SHP77 (cell line): ENCODE measurements around the gene VRK2.
A peak's percentile ranks its signal among the peaks of the same experiment; 100 is the strongest.

Source experiments
- DNase-seq, 2 experiments: peaks; one replicate each; lab custom pipeline; 2025; lab: John Stamatoyannopoulos, UW

The VRK2 gene

DNA sequence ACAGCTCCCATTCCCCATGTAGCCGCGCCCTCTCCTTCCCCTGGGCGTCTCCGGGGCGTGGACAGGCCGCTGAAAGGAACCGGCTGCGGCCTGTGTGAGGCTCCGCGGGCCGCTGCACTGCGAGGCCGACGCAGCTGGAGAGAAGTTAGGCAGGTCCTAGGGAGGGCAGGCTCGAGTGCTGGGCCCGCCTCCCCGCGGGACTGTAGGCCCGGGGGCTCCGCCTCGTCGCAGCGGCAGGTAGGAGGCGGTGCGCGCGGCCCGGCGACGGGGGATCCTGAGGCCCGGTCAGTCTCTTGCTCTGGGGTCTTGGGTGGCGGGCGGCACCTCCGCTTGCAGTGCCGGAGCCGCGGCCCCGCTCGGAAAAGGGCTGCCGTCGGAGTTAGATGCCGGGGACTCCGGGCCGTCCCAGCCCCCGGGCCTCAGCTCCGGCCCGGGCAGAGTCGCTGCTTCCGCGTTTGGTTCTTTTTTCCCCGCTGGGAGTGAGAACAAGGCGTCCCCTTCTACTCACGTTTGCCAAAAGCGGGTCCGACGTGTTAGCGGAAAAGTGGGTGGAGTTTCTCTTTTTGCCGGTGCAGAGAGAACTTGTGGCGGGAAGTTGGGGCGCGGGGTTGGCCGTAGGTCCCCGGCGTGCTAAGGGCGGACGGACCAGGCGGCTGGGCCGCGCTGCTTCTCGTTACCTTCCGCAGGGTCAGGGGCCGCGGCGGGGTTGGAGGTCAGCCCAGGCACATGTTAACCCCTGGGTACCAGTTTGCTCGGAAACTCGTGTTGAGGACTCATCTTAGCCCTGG is at the start of gene VRK2:
Gene VRK2, plus strand, starts transcription at position 222 of the 788 bp plus-strand sequence. CDS start 2,026 bp downstream, outside the sequence.
- DNase-seq: peak; percentile 98

DNA sequence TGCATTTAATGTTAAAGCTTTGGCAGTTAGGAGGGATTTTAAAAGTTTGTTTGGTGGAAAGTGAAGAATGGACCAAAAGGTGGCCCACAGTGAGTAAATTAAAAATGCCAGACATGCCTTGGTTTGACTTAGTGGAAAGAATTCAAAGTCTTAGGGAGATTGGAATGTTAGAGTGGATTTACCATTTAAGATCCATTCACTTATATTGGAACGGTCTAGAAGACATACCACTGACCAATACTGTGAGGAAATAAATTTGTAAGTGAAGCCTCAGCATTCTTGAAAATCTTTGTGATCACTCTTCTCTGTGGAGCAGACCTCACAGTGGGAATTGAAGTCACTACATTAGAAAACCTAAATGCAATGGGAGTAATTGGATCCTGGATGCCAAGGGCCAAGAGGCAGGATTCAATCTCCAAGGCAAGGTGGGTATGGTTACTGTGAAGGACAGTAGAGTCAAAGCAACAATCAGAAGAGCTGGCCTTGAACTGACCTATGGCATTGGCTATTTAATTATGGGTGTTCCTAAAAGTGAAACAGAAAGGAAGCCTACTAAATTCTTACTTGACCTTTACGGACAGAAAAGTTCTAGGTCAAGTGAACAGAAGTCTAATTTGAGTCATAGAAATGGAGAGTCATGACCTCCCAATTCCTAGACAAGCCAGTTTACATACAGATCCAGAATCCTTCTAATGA is 40.2 kb upstream of the VRK2 start:
- DNase-seq: no peak

DNA sequence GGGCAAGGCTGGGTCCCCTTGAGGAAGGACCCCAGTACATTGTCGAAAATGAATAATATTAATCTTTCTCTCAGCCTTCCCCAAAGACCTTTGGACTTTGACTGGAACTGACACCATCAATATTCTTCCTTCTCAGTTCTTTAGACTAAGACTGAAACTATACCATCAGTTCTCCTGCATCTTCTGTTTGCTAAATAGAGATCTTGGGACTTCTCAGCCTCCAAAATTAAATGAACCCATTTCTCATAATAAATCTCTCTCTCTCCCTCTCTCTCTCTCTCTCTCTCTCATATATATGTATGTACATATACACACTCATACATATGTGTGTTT is 39.7 kb upstream of the VRK2 start:
- no peak for DNase-seq

DNA sequence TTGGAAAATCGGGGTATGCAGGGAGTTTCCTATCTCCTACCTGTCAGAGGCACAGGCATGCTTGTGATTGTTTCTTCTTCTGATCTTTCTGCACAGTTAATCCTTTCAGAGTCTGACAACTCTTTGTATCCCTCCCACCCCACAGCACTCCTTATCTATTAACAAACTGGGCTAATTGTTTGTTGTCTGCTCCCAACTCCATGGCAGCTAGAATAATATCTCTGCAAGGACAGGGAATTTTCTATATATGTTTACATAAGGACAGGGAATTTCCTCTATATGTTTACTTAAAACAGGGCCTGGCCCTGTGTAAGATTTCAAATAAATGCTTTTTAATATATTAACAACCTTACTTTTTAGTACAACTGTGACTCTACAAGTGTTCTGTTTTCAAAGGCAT is 36.0 kb upstream of the VRK2 start:
- DNase-seq: no peak

DNA sequence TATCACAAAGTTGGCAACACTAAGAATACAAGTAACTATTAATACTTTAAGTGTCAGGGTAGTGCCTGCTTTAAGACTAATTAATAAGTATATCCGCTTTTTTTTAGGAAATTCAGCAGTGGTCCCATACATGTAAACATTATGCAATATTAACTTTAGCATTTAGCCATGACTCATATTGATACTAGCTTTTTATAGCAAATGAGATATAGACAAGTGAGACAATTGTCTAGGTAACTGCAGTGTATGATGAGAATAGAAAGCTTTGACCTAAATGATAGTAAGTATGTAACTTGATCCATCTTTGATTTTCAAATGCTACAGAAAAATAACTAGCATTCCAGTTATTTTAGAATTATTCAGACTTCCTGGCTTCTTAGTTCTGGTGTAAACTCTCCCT is 27.4 kb upstream of the VRK2 start:
- DNase-seq: peak in 1 of 2 experiments; percentile 6

DNA sequence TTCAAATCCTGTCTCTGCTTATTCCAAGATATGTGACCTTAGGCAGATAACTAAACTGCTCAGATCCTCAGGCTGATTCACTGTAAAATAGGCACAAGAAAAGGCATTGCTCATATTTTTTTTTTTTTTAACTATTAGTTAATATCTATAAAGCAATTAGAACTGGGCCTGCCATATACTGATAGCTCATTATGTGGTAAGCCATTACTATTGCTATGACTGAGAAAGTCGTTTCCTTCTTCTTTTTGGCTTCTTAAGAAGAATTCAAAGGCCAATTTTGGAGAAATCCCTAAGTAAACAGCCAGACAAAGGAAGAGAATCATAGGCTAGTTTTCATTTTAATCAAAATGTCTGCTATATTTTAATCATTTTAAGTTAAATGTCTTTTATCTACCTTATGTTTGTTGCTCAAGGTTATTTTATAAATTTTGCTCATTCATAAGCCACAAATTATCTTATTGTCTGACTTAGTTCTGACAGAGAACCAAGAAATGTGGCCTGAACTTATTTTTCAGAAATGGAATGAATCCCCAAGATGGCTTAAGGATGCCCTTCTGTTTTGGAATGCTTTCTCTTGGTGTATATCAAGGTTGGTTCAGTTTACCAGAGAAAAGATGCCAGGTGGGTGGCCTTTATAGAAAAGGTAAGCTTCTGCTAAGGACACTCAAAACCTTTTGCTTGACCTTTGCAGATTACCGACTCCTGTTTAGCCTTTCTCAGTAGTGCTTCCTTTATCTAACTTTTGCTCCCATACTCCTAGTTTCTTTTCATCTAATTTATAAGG is 21.3 kb upstream of the VRK2 start:
- DNase-seq: no peak

DNA sequence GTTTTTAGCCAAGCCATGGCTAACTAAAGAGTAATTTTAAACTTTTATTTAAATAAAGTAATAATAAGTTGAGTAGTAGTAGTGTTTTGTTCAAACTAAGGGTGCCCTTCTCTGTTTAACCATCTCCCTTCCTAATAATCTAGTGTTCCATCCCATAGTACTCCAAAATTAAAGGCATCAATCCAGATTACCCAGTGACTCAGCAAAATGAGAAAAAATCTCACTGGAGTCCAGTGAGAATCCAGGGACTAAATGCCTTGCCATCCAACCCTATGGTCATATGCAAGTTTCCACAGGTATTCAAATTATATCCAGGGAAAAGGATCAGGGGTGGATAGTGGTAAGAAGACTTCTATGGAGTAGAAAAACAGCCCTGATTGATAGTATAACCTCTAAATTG is 19.6 kb upstream of the VRK2 start:
- no peak for DNase-seq

DNA sequence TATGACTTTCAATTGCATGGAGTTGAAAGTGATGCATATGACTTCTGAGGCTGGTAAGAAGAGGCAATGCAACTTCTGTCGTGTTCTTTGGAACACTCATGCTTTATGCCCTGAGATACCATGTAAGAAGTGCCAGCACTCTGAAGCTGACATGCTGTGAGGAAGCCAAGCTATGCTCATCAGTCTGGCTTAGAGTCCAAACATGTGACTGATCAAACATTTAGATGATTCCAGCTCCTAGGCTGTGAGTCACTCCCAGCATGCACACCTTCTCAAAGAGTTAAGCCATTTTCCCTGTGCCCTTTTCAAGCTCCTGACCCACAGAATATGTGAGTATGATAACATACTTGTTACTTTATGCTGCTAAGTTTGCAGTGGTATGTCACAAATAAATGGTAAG is 15.8 kb upstream of the VRK2 start:
- no peak for DNase-seq

DNA sequence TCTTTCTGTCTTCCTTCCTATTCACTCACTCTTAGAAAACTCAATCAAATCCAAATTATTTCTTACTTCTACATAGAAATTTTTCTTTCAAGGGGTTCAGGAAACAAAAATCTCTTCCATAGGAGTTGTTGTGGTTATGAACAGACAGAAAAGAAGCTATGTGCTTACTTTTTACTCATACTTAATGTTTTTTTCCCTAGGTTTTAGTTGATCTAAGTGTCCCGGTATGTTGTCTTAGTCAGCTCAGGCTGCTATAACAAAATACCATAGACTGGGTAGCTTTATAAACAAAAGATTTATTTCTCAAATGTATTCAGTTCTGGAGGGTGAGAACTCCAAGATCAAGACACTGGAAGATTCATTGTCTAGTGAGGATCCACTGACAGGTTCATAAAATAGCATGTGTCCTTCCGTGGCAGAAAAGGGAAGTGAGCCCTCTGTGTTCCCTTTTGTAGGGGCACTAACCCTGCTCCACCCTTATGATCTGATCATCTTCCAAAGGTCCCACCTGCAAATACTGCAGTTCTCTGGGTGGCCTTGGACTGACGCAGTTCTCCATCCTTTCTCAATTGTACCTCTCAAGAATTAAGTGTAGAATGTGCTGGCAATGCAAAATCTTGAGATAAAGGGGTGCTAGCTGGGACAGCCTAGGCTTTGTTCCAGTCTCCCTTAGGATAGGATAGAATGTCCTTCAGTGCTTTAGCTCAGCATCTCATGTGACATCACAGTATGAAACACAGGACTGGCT is 14.4 kb upstream of the VRK2 start:
- no peak for DNase-seq

DNA sequence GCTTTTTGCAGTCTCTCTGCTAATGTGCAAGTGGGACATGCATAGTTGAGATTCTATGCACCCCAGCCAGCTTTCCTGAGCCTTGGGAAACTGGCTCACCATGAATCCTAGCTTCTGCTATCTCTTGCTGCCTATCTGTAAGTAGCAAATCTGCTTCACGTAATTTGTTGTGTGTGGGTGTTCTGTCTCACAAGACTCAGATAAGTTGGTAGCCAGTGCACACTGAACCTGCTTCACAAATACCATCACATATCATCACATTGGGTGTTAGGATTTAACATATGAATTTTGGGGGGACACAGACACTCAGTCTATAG is 13.9 kb upstream of the VRK2 start:
- DNase-seq: no peak

DNA sequence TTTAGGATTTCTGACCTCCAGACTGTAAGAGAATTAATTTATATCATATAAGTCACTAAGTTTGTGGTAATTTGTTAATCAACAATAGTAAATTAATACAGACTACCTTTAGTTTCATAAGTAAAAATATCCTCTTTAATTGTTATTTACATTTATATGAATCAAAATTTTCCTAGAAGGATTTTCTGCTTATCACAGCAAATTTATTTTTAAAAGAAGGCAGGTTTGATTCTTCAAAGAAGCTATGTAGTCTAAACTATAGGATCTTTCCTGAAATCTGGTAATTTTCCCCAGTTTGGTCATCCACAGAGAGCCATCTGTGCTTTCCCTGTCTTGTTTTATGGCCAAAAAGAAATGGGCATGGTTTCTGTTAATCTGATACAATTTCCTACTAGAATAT is 13.1 kb upstream of the VRK2 start:
- no peak for DNase-seq

DNA sequence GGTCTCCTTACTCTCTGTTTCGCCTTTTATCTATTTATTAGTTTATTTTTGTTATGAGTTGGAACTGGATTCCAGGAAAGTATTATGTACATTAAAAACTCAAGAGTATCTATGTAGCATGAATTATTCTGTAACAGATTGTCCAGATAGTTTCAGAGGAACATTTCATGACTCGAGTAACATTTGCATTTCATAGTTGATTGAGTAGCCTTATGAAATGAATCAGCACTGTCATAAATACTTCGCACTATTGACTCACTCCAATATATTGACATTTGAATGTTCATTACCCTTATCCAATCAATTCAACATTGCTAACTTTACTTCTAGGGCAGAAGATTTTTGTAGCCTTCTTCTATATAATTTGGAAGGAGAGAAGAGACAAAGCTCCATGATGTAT is 11.3 kb upstream of the VRK2 start:
- no peak for DNase-seq

DNA sequence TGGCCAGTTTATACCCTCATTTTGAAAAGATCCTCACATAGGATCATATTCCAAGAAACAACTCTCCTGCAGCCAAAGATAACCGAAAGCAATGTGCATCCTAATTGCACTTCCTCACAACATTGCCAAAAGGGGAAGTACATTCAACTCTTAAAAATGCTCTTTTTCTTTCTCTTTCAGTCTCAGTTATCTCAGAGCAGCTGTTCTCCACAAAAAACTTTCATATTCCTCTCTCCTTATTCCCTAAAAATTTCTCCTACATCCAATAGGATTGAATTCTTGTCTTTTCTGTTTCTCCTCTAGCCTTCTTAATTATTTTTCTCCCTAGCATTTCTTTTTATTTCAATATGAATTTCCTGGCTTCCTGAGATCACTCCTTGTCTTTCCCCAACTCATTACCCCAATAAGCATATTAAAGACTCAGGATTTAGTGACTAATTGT is 7.4 kb upstream of the VRK2 start:
- DNase-seq: no peak

DNA sequence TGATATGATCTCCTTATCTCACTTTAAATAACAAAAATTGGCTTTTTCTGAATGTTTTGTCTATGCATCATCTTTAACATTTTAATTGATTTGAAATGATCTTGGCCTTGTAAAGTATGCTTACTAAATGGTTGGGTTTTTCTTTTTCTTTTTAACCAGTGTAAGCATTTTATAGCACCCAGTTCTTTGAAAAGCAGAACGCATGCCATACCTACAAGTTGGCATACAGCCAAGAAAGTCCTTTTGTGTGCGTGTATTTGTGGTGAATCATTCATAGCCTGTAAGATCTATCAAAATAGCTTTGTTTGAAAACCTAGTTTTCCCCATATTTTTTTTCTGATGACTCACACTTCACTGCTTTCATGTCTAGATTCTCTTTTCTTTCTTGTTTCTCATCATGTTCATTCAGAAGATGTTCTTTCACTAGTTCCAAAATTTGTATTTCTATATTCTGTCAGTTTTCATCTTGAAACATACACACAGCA is 4.1 kb upstream of the VRK2 start:
- DNase-seq: peak; percentile 86 to 88

DNA sequence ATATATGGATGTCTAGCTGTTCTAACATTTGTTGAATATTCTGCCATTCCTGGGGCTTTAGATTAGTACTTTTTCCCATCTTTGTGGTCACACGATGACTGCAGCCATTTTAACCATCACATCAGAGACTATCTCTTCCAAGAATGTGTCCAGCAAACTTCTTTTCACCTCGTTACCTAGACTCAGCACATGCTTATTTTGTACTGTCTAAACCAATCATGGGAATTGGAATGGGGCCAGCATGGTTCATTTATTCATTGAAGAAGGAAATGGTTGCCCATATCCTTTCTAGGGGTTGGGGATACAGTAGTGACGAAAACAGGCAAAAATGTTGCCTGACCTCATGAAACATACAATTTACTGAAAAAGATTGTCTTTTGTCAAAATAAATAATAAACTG is 2.5 kb upstream of the VRK2 start:
- no peak for DNase-seq

DNA sequence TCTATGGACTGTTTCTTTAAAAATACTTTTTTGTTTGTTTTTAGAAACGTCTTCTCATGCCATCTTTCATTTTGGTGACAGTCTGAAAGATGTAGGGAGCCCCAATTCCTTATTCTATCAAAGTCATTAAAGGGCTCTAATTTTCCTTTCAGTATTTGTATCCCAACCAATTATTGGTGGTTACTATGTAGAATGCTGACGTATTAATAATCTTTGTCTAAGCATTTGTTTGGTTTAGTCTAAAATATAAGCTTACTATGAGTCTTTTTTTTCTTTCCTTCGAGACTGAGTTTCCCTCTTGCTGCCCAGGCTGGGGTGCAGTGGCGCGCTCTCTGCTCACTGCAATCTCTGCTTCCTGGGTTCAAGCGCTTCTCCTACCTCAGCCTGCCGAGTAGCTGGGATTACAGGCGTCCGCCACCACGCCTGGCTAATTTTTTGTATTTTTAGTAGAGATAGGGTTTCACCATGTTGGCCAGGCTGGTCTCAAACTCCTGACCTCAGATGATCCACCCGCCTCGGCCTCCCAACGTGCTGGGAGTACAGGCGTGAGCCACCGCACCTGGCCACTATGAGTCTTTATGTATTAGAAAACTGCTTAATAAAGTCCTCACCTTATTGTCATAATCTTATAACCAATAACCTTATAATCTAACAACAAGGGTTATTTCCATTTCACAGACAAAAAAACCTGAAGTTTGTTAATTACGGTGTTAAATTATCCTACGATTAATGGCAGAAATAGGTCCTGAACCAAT is 849 bp upstream of the VRK2 start:
- DNase-seq: peak in 1 of 2 experiments; percentile 56

DNA sequence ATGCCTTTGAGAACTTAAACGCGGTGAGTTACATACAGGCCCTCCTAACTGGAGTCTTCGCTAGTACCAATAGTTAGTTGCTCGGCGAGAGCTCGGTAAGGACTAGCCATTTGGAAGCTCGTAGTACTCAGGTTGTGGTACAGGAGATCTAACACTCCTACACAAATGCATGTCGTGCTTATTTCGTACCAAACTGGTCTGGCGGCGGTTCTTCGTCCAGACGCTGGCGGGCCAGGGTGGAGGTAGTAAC is 346 bp upstream of the VRK2 start:
- DNase-seq: no peak

DNA sequence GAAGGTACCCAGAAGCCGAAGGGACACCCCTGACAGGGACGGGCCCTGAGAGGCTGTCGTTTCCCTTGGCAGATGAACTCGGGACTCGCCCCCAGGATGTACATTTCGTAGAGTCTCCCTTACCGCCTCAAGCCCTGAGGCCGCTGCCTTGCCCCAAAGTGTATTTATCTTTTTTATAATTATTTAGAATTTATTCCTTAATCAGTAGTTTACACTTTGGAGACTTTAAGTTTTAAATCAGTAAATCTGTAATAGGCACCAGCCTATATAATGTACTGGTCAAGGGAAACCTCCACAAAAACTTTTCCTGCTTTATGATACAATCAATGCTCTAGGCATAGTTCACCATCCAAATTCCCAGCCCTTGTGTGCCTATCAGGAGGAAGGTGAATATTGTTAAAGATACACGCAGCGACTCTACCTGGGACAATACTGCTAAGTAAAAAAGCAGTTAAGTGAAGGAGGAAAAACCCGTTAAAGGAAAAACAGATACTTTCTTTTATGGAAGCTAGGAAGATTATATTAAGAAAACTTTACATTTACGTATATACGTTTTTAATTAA is 848 bp downstream of the VRK2 start:
- DNase-seq: peak in 1 of 2 experiments; percentile 85

DNA sequence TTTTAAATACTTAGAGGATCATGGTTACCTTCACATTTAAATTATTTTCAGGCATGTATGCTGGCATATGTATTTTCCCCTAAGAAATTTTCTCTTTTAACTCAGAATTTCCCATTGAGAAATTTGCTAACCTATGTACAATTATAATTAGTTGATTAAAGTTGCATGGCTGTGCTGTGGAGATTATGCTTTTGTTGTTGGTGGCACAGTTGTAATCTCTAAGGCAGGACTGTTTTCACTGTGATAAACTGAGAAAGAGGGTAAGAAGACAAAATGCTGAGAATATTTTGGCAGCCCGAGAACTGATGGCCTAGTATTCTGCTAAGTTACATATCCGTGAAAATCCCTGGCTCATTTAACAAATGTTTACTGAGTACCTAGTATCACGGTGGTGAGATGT is 1.4 kb downstream of the VRK2 start:
- DNase-seq: peak in 1 of 2 experiments; percentile 16

DNA sequence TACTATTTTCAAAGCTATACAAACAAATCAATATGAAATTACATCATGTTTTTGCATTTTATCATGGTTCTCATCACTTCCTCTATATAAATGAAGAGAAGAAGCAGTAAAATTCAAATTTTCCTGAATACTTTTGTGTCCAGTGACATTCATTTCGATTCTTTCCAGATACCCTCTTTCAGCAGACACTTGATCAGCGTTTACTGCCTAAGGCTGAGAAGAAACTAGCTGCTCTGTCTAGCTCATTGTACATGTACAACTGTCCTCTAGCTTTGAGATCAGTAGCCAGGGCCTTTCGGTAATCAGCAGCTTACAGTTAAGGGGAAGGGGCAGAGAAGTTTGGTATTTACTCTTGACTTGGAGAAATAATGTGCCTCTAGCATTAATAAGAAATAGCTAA is 4.8 kb downstream of the VRK2 start:
- DNase-seq: no peak

DNA sequence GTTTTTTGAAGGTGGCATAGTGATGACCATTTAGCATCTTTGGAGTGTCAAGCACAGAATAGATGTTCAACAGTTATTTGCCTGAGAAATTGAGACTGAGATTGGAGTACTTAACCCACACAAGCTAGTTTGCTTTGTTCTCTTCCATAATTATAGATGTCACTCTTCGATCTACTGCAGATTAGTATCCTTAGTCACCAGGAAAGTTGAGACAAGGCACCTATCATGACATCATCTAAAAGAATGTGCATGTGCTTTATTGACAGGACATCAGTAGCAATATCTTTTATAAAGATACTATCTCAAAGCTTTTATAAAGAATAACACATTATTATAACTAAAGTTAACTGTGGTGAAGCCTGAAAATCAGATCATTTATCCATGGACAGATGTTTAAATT is 6.4 kb downstream of the VRK2 start:
- DNase-seq: no peak
